GM12865 (cell line): ENCODE results near the gene ACOT11.

Source experiments
- DNase-seq: peaks from one replicate; pipeline ENCODE4 v3.0.0; 2010; ENCODE audit warnings: low read depth
- H3K4me3 ChIP-seq: 2 replicates; pipeline ENCODE4 v1.5.1; 2011; ENCODE audit warnings: mild to moderate bottlenecking, low read depth, low read length, control low read depth
- CTCF ChIP-seq: IDR thresholded peaks from 2 replicates; pipeline ENCODE4 v1.5.1; 2011; ENCODE audit warnings: low read length, control low read depth, low read depth, inconsistent platforms; ENCODE audit not compliant: insufficient read depth; ENCODE audit errors: missing control alignments

The ACOT11 gene

GRCh38 chr1:54566438-54567141 lies 18.6 kb downstream of the ACOT11 start:
- no peak for TF ChIP-seq CTCF
- no peak for DNase-seq

GRCh38 chr1:54567961-54568360 lies 19.9 kb downstream of the ACOT11 start:
- H3K4me3 ChIP-seq: no peak overlapping the region
- no peak for DNase-seq
- no peak for TF ChIP-seq CTCF

More at GRCh38 chr1:54566438-54567141, 18.6 kb downstream of the ACOT11 start:
- H3K4me3 ChIP-seq: no peak overlapping the region

GRCh38 chr1:54569339-54569738 lies 21.3 kb downstream of the ACOT11 start:
- H3K4me3 ChIP-seq: no peak overlapping the region
- DNase-seq: no peak
- no peak for TF ChIP-seq CTCF

GRCh38 chr1:54570161-54570560 lies 22.1 kb downstream of the ACOT11 start:
- H3K4me3 ChIP-seq: no peak overlapping the region
- TF ChIP-seq CTCF: no peak
- DNase-seq: no peak

- no peak overlapping the region for H3K4me3 ChIP-seq
- TF ChIP-seq CTCF: no peak
- DNase-seq: no peak
Observed at GRCh38 chr1:54571326-54571725, 23.3 kb downstream of the ACOT11 start.

- DNase-seq: no peak
- H3K4me3 ChIP-seq: no peak overlapping the region
- no peak for TF ChIP-seq CTCF
Observed at GRCh38 chr1:54571803-54572541, 23.9 kb downstream of the ACOT11 start.
